Esophagus (tissue), 2 donors: ENCODE data around the gene DOK5. TPM values are rescaled to one million over a fixed set of nuclear protein-coding genes. Genes with fewer than 3 reads are reported as not detected.

Experiments
- H3K27ac ChIP-seq, 2 donors: one replicate each; pipeline ENCODE4 v1.5.1; 2013; ENCODE audit warnings: low read depth in 2 of 2, mild to moderate bottlenecking in 2 of 2, inconsistent platforms in 1 of 2, low read length in 1 of 2, moderate library complexity in 1 of 2
- H3K27me3 ChIP-seq, 2 donors: one replicate each; pipeline ENCODE4 v1.6.1; 2013; ENCODE audit warnings: low read length in 2 of 2, control low read depth in 1 of 2, mild to moderate bottlenecking in 1 of 2; ENCODE audit not compliant: insufficient read depth in 2 of 2, control insufficient read depth in 1 of 2
- H3K36me3 ChIP-seq, 2 donors: one replicate each; pipeline ENCODE4 v1.6.1; 2013; ENCODE audit warnings: low read length in 1 of 2; ENCODE audit not compliant: control insufficient read depth in 2 of 2, insufficient read depth in 2 of 2
- H3K4me1 ChIP-seq, 2 donors: one replicate each; pipeline ENCODE4 v1.6.1; 2013; ENCODE audit warnings: low read length in 1 of 2; ENCODE audit not compliant: control insufficient read depth in 2 of 2, insufficient read depth in 2 of 2
- H3K4me3 ChIP-seq, 2 donors: one replicate each; pipeline ENCODE4 v1.5.1; 2013; ENCODE audit warnings: low read length in 2 of 2, mild to moderate bottlenecking in 2 of 2, low read depth in 1 of 2, moderate library complexity in 1 of 2
- H3K9me3 ChIP-seq, 2 donors: one replicate each; pipeline ENCODE4 v1.6.1; 2013; ENCODE audit warnings: mild to moderate bottlenecking in 2 of 2, low read depth in 1 of 2, low read length in 1 of 2, moderate library complexity in 1 of 2; ENCODE audit not compliant: control insufficient read depth in 2 of 2, insufficient read depth in 1 of 2
- WGBS, 2 donors: extraction: QIAGEN DNeasy Blood & Tissue Kit; methylation state at CpG; one replicate each; pipeline ENCODE4 v1.1.7; 2013; 5-methylcytosine and 5-hydroxymethylcytosine counted together
- polyA plus RNA-seq, 2 donors: library from polyadenylated mRNA; stranded (reverse); fragments of 200-250 nt; gene quantifications; one replicate each; pipeline ENCODE4 v1.2.3, GENCODE V29; 2013
- donor health status: healthy with polysubstance abuse.
- donor health status: Bipolar disorder and iron deficiency.

The DOK5 gene
- polyA plus RNA-seq, 2 donors = 0.10 to 0.18 TPM

DNA sequence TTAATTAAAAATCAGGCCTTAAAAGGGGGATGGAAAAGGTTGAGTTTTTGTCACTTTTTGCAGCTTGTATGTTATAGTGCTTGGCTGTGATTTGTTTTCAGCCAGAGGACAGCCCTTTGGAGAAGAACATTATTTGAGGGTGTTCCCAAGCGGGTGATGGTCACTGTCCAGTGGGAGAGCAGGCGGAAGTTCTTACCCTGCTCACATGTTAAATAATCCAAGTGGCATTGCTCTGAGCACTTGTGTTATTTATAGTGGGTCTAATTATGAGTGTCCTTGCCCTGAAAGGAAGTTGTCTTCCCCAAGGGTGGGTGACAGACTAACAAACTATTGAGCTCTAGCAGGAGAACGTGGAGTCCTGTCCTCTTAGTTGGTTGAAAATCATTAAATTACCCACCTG is 49.5 kb downstream of the DOK5 start:
- no peaks in the 10 kb centered on the region for H3K4me1 ChIP-seq

DNA sequence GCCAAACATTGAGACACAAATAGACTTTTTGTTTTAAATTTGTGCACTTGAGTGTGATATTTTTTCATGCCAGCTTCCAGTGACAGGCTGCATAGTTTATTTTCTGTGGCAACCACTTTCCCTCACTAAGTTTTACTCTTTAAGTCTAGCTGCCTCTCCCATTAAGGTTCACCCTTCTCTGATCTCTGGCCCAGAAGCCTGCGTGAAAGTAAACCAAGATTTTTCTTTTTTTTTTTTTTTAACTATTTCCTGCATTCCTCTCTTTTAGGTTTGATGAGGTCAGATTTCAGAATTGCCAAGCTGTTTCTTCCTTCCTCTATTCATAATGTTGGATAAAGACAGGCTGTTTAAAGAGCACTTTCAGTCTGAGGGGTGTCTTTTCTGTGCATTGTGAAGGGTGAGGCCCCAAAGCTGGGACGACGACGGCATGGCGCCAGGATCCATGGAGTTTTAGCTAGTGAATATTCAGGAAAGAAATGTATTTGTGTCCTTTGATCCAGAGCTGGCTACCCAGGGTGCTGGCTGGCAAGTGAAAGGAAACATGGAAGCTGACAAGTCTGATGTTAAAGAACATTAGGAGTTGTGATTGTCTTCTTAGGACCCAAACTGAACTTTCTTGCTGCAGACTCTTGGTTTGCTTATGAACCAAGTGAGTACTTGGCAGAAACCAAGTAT is 50.7 kb downstream of the DOK5 start:
- Histone ChIP-seq H3K27me3 (no peaks in the 10 kb centered on the region), H3K9me3 (peaks cover 0 to 3% of the 10 kb centered on the region in 2 donors), H3K36me3 (no peaks in the 10 kb centered on the region), H3K4me3 (no peak overlapping the region), H3K27ac (no peak overlapping the region), H3K4me1 (no peaks in the 10 kb centered on the region)
- 34 to 48% methylated on average over 5 of the region's 5 CpGs for WGBS, 2 donors

More for the DNA sequence above, 49.5 kb downstream of the DOK5 start:
- Histone ChIP-seq H3K36me3 (no peaks in the 10 kb centered on the region), H3K4me3 (no peak overlapping the region), H3K27ac (no peak overlapping the region), H3K27me3 (no peaks in the 10 kb centered on the region), H3K9me3 (no peaks in the 10 kb centered on the region)
- WGBS, 2 donors = 87% methylated on average over 3 of the region's 3 CpGs

DNA sequence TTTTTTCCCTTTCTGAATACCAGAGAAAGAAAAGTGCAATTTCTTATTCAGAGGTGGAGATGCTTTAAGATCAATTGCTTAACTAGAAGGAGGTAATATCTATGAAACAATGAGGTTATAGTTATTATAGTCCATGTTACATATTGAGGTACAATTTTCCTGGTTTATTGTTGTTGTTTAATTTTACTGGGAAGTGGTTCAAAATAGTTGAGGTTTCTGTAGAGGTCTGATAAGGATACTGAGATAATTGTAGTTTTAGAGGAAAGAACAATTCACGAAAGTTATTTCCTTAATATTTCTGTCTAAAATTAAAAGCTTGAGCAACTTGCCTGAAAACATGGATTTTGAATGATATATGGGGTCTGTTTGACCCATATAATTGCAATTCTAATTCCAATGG is 51.4 kb downstream of the DOK5 start:
- Histone ChIP-seq H3K9me3 (peaks cover 0 to 3% of the 10 kb centered on the region in 2 donors), H3K4me1 (no peaks in the 10 kb centered on the region), H3K27ac (no peak overlapping the region), H3K4me3 (no peak overlapping the region), H3K36me3 (no peaks in the 10 kb centered on the region), H3K27me3 (no peaks in the 10 kb centered on the region)
- WGBS, 2 donors = 58 to 72% methylated on average over 1 of the region's 1 CpG

DNA sequence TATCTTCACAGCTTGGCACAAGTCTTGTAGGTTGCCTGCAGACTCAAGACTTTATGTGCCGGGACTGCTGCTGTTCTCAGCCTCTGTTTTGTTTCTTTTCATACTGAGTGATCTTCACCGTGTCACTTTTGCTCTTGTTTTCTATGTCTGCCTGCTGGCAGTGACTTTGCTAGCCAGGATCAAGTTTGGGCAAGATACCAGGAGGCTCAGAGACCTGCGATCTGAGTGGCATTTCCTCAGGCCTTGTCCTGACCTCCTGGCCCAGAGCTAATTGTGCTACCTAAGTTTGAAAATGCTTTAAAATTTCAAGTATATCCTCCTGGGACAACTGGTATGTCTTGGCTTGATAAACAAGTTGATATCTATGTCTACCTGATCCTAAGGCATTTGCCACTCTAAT is 57.2 kb downstream of the DOK5 start:
- H3K4me3 ChIP-seq = no peak overlapping the region
- H3K4me1 ChIP-seq = no peaks in the 10 kb centered on the region
- no peaks in the 10 kb centered on the region for H3K36me3 ChIP-seq
- 50 to 56% methylated on average over 3 of the region's 3 CpGs for WGBS, 2 donors
- no peak overlapping the region for H3K27ac ChIP-seq
- H3K27me3 ChIP-seq = no peaks in the 10 kb centered on the region
- peaks cover 0 to 3% of the 10 kb centered on the region in 2 donors for H3K9me3 ChIP-seq

DNA sequence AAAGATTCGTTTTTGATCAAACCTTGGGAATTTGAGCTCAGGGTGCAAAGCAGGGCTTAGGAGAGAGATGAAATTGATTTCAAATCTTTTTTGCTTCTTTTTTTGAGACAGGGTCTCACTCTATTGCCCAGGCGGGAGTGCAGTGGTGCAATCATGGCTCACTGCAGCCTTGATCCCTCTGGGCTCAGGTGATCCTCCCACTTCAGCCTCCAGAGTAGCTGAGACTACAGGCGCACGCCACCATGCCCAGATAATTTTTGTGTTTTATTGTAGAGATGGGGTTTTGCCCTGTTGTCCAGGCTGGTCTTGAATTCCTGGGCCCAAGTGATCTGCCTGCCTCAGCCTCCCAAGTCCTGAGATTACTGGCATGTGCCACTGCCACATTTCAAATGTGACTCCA is 58.7 kb downstream of the DOK5 start:
- H3K4me1 ChIP-seq = no peaks in the 10 kb centered on the region
- no peaks in the 10 kb centered on the region for H3K36me3 ChIP-seq
- no peaks in the 10 kb centered on the region for H3K27me3 ChIP-seq
- WGBS, 2 donors = 91 to 93% methylated on average over 4 of the region's 4 CpGs
- H3K9me3 ChIP-seq = peaks cover 0 to 3% of the 10 kb centered on the region in 2 donors
- no peak overlapping the region for H3K27ac ChIP-seq
- H3K4me3 ChIP-seq = no peak overlapping the region

DNA sequence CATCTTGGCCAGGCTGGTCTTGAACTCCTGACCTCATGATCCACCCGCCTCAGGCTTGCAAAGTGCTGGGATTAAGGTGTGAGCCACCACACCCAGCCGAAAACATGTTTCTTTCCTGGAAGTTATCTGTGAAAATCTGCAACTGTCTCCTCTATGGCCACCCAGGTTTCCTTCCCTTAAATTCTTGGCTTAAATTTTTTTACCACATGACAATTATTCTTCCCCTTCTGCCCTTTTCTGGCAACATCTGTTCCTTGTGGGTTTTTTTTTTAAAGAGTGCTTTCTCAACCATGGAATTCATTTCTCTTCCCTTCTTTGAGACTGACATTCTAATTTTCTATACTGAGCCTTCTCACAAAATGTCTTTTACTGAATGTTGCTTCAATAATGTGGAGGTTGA is 59.6 kb downstream of the DOK5 start:
- Histone ChIP-seq H3K27me3 (no peaks in the 10 kb centered on the region), H3K36me3 (no peaks in the 10 kb centered on the region), H3K4me1 (no peaks in the 10 kb centered on the region), H3K4me3 (no peak overlapping the region), H3K9me3 (peaks cover 0 to 3% of the 10 kb centered on the region in 2 donors), H3K27ac (no peak overlapping the region)
- WGBS, 2 donors = 38 to 62% methylated on average over 2 of the region's 2 CpGs

DNA sequence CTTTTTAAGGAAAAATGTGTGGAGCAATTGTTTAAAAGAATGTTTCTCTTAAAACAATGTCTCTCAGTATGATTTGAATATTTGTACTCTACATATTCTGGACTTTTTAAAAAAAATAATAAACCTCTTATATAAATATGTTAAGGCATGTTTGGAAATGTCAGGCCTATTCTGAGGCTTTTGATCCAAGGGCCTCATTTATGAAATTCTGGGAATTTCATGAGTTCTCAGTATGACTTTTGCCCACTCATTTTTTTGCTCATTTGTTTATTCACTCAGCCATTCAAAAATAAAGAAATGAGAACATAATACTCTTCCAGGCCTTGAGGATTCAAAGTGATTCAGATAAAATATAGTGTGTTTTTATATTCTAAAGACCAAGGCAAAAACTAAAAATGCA is 60.4 kb downstream of the DOK5 start:
- no peaks in the 10 kb centered on the region for H3K27me3 ChIP-seq
- no peaks in the 10 kb centered on the region for H3K9me3 ChIP-seq
- no peaks in the 10 kb centered on the region for H3K4me1 ChIP-seq
- H3K36me3 ChIP-seq = no peaks in the 10 kb centered on the region
- H3K27ac ChIP-seq = no peak overlapping the region
- H3K4me3 ChIP-seq = no peak overlapping the region

DNA sequence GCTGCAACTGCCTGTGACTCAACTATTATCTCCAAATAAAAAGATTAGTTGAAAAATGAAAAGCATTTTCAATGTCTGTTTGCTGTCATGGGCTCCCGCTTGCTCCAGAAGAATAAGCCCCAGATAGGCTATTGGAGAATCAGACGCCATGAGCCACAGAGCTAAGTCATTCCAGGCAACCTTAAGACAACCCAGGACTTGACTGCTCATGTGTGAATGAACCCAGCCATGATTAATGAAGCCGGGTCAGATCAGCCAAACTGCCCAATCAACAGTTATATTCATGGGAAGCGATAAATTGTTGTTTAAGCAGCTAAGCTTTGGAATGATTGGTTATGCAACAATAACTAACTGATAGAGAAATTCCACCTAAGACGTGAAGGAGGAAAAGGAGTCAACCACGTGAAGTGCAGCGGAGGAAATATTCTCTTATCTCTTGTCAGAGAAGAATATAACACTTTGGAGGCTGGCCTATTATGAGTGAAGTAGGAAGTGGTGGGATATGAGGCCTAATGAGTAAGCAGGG is 64.2 kb downstream of the DOK5 start:
- Histone ChIP-seq H3K9me3 (no peaks in the 10 kb centered on the region), H3K4me1 (no peaks in the 10 kb centered on the region), H3K4me3 (no peak overlapping the region), H3K36me3 (no peaks in the 10 kb centered on the region), H3K27ac (no peak overlapping the region), H3K27me3 (no peaks in the 10 kb centered on the region)
- 84 to 89% methylated on average over 7 of the region's 7 CpGs for WGBS, 2 donors

DNA sequence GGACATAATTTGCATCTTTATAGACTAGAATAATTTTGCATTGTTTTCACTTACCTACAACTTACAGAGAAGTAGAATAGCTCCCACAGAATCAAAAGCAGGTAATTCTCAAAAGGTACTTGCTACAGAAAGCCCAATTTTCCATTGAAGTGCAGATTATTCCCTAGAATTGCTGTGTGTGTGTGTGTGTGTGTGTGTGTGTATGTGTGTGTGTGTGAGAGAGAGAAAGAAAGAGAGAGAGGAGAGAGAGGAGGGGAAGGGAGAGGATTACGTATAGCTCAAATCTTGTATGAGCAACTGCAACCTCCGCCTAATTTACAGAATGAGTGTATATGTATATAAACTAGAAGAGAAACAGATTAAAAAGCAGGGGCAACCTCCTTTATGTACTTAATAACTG is 68.0 kb downstream of the DOK5 start:
- no peak overlapping the region for H3K4me3 ChIP-seq
- H3K4me1 ChIP-seq = no peaks in the 10 kb centered on the region
- 93 to 94% methylated on average over 2 of the region's 2 CpGs for WGBS, 2 donors
- H3K27ac ChIP-seq = no peak overlapping the region
- H3K36me3 ChIP-seq = no peaks in the 10 kb centered on the region
- H3K27me3 ChIP-seq = no peaks in the 10 kb centered on the region
- H3K9me3 ChIP-seq = no peaks in the 10 kb centered on the region

DNA sequence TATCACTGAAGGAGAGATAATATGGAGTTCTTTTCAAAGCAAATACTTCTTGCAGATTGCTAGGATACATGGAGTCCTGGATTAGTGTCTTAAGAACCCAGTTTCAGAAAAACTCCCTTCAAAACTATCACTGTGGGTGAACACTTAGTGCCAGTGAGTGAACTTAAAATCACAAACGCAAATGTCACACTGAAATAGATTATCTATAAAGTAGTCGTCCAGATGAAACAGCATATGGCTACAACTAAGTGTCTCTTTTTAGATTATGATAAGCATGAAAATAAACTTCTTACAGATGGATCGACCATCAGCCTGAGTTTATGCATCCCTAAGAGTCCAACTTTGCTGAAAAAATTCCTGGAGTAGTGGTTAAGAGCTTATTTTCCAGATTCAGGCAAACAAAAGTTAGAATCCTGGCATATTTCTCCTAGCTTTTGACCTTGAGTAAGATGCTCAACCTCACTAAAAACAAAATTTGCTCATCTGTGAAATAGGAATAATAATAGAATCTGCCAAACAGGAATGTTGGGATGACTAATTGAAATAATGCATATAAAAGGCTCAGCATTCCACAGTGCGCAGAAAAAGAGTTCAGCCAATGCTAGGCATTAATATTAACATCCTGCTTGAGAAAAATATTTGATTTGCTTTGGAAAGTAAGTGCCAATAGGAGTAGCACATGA is 70.4 kb downstream of the DOK5 start:
- Histone ChIP-seq H3K27me3 (no peaks in the 10 kb centered on the region), H3K4me1 (no peaks in the 10 kb centered on the region), H3K9me3 (no peaks in the 10 kb centered on the region), H3K4me3 (no peak overlapping the region), H3K36me3 (no peaks in the 10 kb centered on the region), H3K27ac (no peak overlapping the region)
- WGBS, 2 donors = 74 to 76% methylated on average over 4 of the region's 4 CpGs
